ENCODE measurements around the gene ARIH2.

Gene ARIH2

DNA sequence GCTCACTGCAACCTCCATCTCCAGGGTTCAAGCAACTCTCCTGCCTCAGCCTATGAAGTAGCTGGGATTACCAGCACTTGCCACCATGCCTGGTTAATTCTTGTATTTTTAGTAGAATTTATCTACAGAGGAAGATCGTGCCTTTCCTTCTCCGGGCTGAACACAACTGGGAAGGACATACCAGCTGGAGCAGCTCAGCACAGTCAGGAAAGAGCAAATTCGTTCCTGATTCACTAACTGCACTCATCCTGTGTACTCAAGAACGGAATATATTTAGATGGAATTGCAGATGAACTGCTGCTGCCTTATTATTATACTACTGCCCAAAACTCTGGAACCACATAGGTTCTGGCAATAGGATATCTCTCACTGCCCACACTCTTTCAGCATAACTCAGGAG lies 44.3 kb downstream of the ARIH2 start:
- TF ChIP-seq REST (IDR thresholded peaks at IDR 0.05; ENCODE audit: low read depth) (no peak), YY1 (IDR thresholded peaks at IDR 0.05; ENCODE audit: low read depth) (no peak), TEAD4 (IDR thresholded peaks at IDR 0.05) (no peak), MAX (IDR thresholded peaks at IDR 0.05) (no peak), RAD21 (IDR thresholded peaks at IDR 0.05; ENCODE audit: low read depth) (no peak), EGR1 (IDR thresholded peaks at IDR 0.05) (no peak), EP300 (IDR thresholded peaks at IDR 0.05; ENCODE audit: borderline replicate concordance) (no peak), NFIC (IDR thresholded peaks at IDR 0.05) (no peak), CEBPB (IDR thresholded peaks at IDR 0.05) (no peak), TCF12 (IDR thresholded peaks at IDR 0.05; ENCODE audit: low read depth) (no peak), ZBTB7A (IDR thresholded peaks at IDR 0.05; ENCODE audit: low read depth) (no peak), CREB1 (IDR thresholded peaks at IDR 0.05; ENCODE audit: low read depth) (no peak), FOXM1 (IDR thresholded peaks at IDR 0.05; ENCODE audit: borderline replicate concordance, low read depth) (no peak), TAF1 (IDR thresholded peaks at IDR 0.05; ENCODE audit: low read depth) (no peak)
- TF ChIP-seq, protein P1, sequence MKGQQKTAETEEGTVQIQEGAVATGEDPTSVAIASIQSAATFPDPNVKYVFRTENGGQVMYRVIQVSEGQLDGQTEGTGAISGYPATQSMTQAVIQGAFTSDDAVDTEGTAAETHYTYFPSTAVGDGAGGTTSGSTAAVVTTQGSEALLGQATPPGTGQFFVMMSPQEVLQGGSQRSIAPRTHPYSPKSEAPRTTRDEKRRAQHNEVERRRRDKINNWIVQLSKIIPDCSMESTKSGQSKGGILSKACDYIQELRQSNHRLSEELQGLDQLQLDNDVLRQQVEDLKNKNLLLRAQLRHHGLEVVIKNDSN (IDR thresholded peaks at IDR 0.05): no peak

- TF ChIP-seq ZBTB7A (IDR thresholded peaks at IDR 0.05; ENCODE audit: low read depth) (no peak), TEAD4 (IDR thresholded peaks at IDR 0.05) (no peak), FOXM1 (IDR thresholded peaks at IDR 0.05; ENCODE audit: borderline replicate concordance, low read depth) (no peak), RAD21 (IDR thresholded peaks at IDR 0.05; ENCODE audit: low read depth) (no peak), YY1 (IDR thresholded peaks at IDR 0.05; ENCODE audit: low read depth) (no peak), TCF12 (IDR thresholded peaks at IDR 0.05; ENCODE audit: low read depth) (no peak), EP300 (IDR thresholded peaks at IDR 0.05; ENCODE audit: borderline replicate concordance) (no peak), CEBPB (IDR thresholded peaks at IDR 0.05) (no peak), TAF1 (IDR thresholded peaks at IDR 0.05; ENCODE audit: low read depth) (no peak), CREB1 (IDR thresholded peaks at IDR 0.05; ENCODE audit: low read depth) (no peak)
These were observed 44.9 kb downstream of the ARIH2 start for GRCh38 chr3:48963591-48963990.

- TF ChIP-seq TCF12 (IDR thresholded peaks at IDR 0.05; ENCODE audit: low read depth) (no peak), MAX (IDR thresholded peaks at IDR 0.05) (no peak), RAD21 (IDR thresholded peaks at IDR 0.05; ENCODE audit: low read depth) (no peak), FOXM1 (IDR thresholded peaks at IDR 0.05; ENCODE audit: borderline replicate concordance, low read depth) (no peak), CREB1 (IDR thresholded peaks at IDR 0.05; ENCODE audit: low read depth) (no peak), TAF1 (IDR thresholded peaks at IDR 0.05; ENCODE audit: low read depth) (no peak), CEBPB (IDR thresholded peaks at IDR 0.05) (no peak), YY1 (IDR thresholded peaks at IDR 0.05; ENCODE audit: low read depth) (no peak), ZBTB7A (IDR thresholded peaks at IDR 0.05; ENCODE audit: low read depth) (no peak), EP300 (IDR thresholded peaks at IDR 0.05; ENCODE audit: borderline replicate concordance) (no peak), EGR1 (IDR thresholded peaks at IDR 0.05) (no peak), NFIC (IDR thresholded peaks at IDR 0.05) (no peak), REST (IDR thresholded peaks at IDR 0.05; ENCODE audit: low read depth) (no peak), TEAD4 (IDR thresholded peaks at IDR 0.05) (no peak)
- TF ChIP-seq, protein P1 (IDR thresholded peaks at IDR 0.05): no peak
These were observed 47.7 kb downstream of the ARIH2 start for GRCh38 chr3:48966367-48966766.

GRCh38 chr3:48966876-48967361 lies 48.3 kb downstream of the ARIH2 start:
- no peak for TF ChIP-seq TAF1 (IDR thresholded peaks at IDR 0.05; ENCODE audit: low read depth)
- TF ChIP-seq, protein P1 (IDR thresholded peaks at IDR 0.05): no peak
- no peak for TF ChIP-seq EP300 (IDR thresholded peaks at IDR 0.05; ENCODE audit: borderline replicate concordance)
- no peak for TF ChIP-seq ZBTB7A (IDR thresholded peaks at IDR 0.05; ENCODE audit: low read depth)
- no peak for TF ChIP-seq TEAD4 (IDR thresholded peaks at IDR 0.05)
- no peak for TF ChIP-seq EGR1 (IDR thresholded peaks at IDR 0.05)
- no peak for TF ChIP-seq NFIC (IDR thresholded peaks at IDR 0.05)
- TF ChIP-seq FOXM1 (IDR thresholded peaks at IDR 0.05; ENCODE audit: borderline replicate concordance, low read depth): no peak

DNA sequence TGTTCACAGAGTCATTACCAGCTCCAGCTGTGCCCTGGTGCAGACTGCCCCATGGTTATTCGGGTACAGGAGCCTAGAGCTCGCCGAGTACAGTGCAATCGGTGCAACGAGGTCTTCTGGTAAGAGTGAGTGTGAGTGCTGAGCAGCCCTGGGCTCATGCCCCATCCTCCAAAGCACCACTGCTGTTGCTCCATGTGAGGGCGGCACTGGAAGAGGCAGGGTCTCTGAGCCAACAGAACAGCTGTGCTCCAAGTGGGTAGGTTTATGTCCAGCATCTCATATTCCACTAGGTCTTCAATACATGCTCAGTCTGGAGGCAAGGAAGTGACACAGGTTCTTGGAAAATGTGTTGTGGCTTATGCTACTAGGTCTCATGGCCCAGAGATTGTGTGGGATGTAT lies 51.9 kb downstream of the ARIH2 start:
- TF ChIP-seq TAF1 (IDR thresholded peaks at IDR 0.05; ENCODE audit: low read depth) (no peak), NFIC (IDR thresholded peaks at IDR 0.05) (no peak), FOXM1 (IDR thresholded peaks at IDR 0.05; ENCODE audit: borderline replicate concordance, low read depth) (no peak), TEAD4 (IDR thresholded peaks at IDR 0.05) (no peak), TCF12 (IDR thresholded peaks at IDR 0.05; ENCODE audit: low read depth) (no peak), CREB1 (IDR thresholded peaks at IDR 0.05; ENCODE audit: low read depth) (no peak), CEBPB (IDR thresholded peaks at IDR 0.05) (no peak), ZBTB7A (IDR thresholded peaks at IDR 0.05; ENCODE audit: low read depth) (no peak), MAX (IDR thresholded peaks at IDR 0.05) (no peak), EGR1 (IDR thresholded peaks at IDR 0.05) (no peak), EP300 (IDR thresholded peaks at IDR 0.05; ENCODE audit: borderline replicate concordance) (no peak), RAD21 (IDR thresholded peaks at IDR 0.05; ENCODE audit: low read depth) (no peak), YY1 (IDR thresholded peaks at IDR 0.05; ENCODE audit: low read depth) (no peak), REST (IDR thresholded peaks at IDR 0.05; ENCODE audit: low read depth) (no peak)
- TF ChIP-seq, protein P1 (IDR thresholded peaks at IDR 0.05): no peak

Data from Ishikawa (cell line).